ENCODE results near the gene LRRC27.
"Not testable (repeated sequence)": the region's sequence is repeated elsewhere in the genome, so short reads cannot be mapped to it uniquely, and the experiment has no call there.

LRRC27 gene

GRCh38 chr10:132314881-132315280 lies 17.1 kb upstream of the LRRC27 start:
- DNase-seq (ENCODE audit: low read depth in 2 of 3, low spot score in 1 of 3) = not testable (repeated sequence)

DNA sequence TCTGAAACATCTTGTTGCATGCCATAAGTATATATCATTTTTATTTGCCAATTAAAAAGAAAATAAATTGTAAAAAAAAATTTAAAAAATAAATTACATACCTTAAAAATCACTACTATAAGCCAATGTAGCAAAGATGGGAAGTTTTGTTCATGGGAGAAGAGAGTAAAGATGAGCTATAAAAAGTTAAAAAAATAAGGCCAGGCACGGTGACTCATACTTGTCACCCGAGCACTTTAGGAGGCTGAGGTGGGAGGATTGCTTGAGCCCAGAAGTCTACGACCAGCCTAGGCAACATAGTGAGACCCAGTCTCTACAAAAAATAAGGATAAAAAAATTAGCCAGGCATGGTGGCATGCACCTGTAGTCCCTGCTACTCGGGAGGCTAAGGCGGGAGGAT lies 15.9 kb upstream of the LRRC27 start:
- DNase-seq (ENCODE audit: low read depth in 2 of 3, low spot score in 1 of 3) = no peak

DNA sequence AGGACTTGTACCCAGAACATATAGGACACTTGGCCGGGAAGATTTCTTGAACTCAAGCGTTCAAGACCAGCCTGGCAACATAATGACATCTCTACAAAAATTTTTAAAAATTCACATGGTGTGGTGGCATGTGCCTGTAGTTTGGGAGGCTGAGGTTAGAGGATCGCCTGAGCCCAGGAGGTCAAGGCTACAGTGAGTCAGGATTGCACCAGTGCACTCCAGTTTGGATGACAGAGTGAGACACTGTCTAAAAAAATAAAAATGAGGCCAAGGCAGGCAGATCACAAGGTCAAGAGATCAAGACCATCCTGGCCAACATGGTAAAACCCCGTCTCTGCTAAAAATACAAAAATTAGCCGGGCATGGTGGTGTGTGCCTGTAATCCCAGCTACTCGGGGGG lies 14.5 kb upstream of the LRRC27 start:
- not testable (repeated sequence) for DNase-seq (ENCODE audit: low read depth in 2 of 3, low spot score in 1 of 3)

DNA sequence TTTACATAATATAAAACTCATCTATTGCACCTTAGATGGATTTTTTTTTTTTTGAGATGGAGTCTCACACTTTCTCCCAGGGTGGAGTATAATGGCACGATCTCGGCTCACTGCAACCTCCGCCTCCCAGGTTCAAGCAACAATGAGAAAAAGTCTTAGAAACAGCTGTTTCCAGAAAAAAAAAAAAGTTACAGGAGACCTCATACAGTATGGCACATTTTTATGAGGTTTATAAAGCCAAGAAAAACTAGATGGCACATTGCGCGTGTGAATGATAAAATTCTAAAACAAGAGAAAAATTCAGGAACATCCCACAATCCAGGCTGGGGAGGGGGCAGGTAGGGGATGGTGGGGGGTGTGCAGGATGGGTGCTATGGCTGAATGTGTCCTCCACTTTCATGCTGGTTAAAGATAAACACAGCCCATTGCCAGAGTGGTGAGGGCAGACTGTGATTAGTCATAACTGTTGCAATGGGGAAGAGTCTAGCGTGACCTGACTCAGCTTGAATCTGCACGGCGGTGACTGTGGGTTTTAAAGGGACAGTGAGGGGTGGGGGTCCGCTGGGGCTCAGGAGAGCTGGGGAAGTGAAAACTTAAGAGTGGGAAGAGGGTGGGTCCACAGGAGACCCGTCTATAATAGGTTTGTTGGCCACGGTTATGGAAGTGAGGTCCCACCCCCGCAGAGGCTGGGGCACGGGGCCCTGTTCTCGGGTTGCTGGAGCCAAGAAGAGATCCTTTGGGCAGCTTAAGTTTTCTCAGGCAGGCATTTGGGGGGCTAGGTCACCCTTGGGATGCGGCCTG lies 11.9 kb upstream of the LRRC27 start:
- peak in 1 of 3 donors; percentile 34 for DNase-seq (ENCODE audit: low read depth in 2 of 3, low spot score in 1 of 3)

GRCh38 chr10:132320654-132321469 lies 11.1 kb upstream of the LRRC27 start:
- no peak for DNase-seq (ENCODE audit: low read depth in 2 of 3, low spot score in 1 of 3)

DNA sequence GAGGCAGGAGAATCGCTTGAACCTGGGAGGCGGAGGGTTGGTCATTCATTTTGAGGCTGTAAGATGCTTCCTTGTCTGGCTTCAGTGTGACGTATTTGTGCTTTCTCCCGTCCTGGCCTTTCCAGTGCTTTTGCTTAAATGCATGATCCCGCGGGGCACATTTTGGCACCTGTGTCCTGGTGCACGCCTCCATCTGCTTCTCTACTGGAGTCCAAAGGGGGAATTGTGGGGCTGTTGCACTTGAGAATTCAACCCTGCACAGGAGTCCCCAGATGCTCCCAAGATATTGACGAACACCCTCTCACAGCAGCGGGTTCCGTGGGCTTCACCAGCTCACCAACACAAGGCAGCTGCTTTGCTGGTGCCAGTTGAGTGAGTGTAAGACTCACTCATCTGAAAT lies 10.3 kb upstream of the LRRC27 start:
- DNase-seq (ENCODE audit: low read depth in 2 of 3, low spot score in 1 of 3) = no peak

DNA sequence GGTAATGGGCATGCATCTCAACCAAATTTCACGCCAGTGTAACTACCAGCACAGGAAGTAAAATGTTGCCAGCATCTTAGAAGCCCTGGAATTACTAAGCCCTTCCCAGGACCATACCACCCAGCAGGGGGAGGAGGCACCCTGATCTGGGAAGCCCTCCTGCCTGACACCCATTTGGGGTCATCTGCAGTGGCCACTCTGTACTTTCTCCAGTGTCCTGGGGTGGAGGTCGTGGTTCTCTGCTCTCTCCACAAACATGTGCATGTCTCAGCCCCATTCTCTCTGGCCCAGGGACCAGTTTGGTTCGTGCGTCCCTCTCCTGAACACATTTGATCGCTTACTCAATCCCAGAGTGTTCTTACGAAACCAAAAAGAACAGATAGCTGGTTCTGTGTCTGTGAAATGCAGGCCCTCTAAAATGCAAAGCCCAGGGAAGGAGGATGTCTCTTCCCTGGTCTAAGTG lies 9.4 kb upstream of the LRRC27 start:
- DNase-seq (ENCODE audit: low read depth in 2 of 3, low spot score in 1 of 3) = no peak

GRCh38 chr10:132324186-132324585 lies 7.8 kb upstream of the LRRC27 start:
- DNase-seq (ENCODE audit: low read depth in 2 of 3, low spot score in 1 of 3) = no peak

- DNase-seq (ENCODE audit: low read depth in 2 of 3, low spot score in 1 of 3) = no peak
Observed at GRCh38 chr10:132326344-132326889, 5.6 kb upstream of the LRRC27 start.

DNA sequence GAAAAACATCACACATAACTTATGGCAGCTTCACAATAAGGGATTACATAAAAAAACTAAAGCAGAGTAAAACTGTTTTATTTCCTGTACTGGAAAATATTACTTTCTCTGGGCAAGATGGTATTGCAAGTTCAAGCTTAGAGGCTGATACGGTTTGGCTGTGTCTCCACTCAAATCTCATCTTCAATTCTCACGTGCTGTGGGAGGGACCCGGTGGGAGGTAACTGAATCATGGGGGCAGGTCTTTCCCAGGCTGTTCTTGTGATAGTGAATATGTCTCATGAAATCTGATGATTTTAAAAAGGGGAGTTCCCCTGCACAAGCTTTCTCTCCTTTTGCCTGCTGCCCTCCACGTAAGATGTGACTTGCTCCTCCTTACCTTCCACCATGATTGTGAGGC lies 5.1 kb upstream of the LRRC27 start:
- DNase-seq (ENCODE audit: low read depth in 2 of 3, low spot score in 1 of 3) = no peak

GRCh38 chr10:132328106-132328505 lies 3.9 kb upstream of the LRRC27 start:
- DNase-seq (ENCODE audit: low read depth in 2 of 3, low spot score in 1 of 3) = no peak

GRCh38 chr10:132328738-132329137 lies 3.3 kb upstream of the LRRC27 start:
- DNase-seq (ENCODE audit: low read depth in 2 of 3, low spot score in 1 of 3) = no peak

DNA sequence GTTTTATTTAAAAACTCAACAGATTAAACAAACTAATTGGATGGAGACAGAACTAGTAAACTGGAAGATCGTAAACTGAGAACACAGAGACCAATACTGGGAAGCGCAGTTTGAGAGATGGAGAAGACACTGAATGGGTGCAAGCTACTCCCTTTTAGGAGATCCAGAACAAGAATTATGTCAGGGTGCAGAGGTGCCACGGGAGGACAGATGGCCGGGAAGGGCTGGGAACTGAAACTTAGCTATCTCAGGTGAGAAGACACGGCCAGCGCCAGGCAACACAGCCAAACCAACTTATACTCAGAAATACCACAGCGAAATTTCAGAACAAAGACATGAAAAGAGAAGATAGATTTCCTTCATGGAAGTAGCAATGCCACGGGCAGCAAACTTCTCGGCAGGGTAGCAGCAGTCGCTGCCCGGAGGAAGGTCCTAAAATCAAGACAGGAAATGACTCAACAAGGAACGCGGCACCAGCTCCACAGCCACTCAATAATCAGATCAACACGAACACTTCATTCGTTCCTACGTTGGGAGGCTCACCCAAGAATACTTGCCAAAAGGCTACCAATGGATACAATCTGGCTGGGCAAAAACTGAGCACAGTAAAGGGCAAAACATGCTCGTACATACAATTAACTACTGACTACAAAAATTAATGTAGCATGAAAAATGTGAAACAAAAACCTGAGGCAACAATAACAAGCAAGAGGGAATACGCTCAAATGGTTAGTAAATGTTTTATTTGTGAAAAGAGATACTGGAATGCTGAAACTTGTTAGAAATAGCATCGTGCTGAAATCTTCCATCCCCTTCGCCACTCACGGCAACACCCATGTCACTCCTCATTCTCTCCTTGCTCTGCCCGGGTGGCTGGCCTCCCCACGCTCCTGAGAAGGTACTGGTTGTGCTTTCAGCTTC lies 2.2 kb upstream of the LRRC27 start:
- peak in 1 of 3 donors; percentile 26 for DNase-seq (ENCODE audit: low read depth in 2 of 3, low spot score in 1 of 3)

- DNase-seq (ENCODE audit: low read depth in 2 of 3, low spot score in 1 of 3) = no peak
Observed at GRCh38 chr10:132330486-132330833, 1.5 kb upstream of the LRRC27 start.

- no peak for DNase-seq (ENCODE audit: low read depth in 2 of 3, low spot score in 1 of 3)
Observed at GRCh38 chr10:132332433-132332754, 401 bp downstream of the LRRC27 start.

DNA sequence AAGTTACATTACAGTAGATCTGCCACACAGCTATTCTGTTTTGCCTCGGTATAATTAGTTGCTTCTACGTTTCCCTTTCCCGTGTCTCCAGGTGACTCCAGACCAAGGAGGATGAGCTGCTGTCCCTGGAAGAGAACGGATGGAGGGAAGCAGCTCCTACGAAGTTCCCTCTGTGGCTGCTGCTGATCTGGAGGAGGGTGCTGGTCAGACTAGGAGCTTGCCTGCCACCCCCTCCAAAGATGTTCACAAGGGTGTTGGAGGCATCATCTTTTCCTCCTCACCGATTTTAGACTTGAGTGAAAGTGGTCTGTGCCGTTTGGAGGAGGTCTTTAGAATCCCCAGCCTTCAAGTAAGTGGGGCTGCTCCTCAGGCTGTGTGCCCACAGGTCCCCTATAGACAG lies 1.4 kb downstream of the LRRC27 start:
- no peak for DNase-seq (ENCODE audit: low read depth in 2 of 3, low spot score in 1 of 3)

GRCh38 chr10:132334631-132335188 lies 2.7 kb downstream of the LRRC27 start:
- no peak for DNase-seq (ENCODE audit: low read depth in 2 of 3, low spot score in 1 of 3)

DNA sequence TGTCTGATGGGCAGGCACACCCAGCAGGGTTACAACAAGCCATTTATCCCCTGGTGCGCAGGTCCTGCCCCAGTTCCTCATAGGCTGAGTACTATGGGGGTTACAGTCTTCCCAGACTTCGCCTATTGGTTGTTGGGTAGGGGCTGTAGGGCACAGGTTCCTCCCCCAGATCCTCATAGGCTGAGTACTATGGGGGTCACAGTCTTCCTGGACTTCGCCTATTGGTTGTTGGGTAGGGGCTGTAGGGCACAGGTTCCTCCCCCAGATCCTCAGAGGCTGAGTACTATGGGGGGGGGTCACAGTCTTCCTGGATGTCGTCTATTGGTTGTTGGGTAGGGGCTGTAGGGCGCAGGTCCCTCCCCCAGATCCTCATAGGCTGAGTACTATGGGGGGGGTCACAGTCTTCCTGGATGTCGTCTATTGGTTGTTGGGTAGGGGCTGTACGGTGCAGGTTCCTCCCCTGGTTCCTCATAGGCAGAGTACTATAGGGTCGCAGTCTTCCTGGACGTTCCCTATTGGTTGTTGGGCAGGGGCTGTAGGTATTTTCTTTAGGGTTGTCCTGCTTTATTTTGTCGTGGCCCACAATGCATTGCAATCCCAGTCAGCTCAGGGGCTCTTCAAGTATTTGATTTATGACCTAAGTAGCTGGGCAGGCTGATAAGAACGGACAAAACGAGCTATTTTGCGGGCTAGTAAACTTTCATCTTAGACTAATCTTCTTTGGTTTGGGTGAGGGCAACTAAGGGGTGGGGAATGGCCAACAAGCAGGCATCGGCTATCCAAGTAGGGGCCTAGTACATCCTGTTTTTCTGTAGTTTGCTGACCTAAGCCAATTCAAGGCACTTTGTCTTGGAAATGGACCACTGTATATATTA lies 3.4 kb downstream of the LRRC27 start:
- no peak for DNase-seq (ENCODE audit: low read depth in 2 of 3, low spot score in 1 of 3)

GRCh38 chr10:132336064-132336746 lies 4.2 kb downstream of the LRRC27 start:
- DNase-seq (ENCODE audit: low read depth in 2 of 3, low spot score in 1 of 3) = no peak

All from stimulated activated CD4-positive, alpha-beta T cell treated with anti-CD3 and anti-CD28 coated beads, Interleukin-12 subunit alpha, Interleukin-12 subunit beta, amount 100 ng/mL, for 48 hours (primary cell).